Neural cell (in vitro differentiated cells): ENCODE data around the gene CSF2.

Experiments used
- CTCF ChIP-seq: fragments of 450-650 bp; IDR thresholded peaks from 2 replicates; pipeline ENCODE4 v1.5.1; 2014; ENCODE audit warnings: antibody characterized with exemption, mild to moderate bottlenecking, moderate library complexity; ENCODE audit not compliant: poor library complexity, severe bottlenecking
- EZH2 ChIP-seq: fragments of 200-600, 300-800 bp; shearing (Covaris generic), sonication (generic); IDR thresholded peaks from 2 replicates; pipeline ENCODE4 v1.6.1; 2014; ENCODE audit warnings: antibody characterized with exemption, low read length, borderline replicate concordance, mild to moderate bottlenecking; ENCODE audit not compliant: insufficient read depth, poor library complexity, severe bottlenecking
- MXI1 ChIP-seq: fragments of 450-650 bp; conservative IDR thresholded peaks from 2 replicates; pipeline ENCODE4 v1.6.1; 2014; ENCODE audit warnings: antibody characterized with exemption, mild to moderate bottlenecking; ENCODE audit not compliant: poor library complexity, severe bottlenecking
- POLR2AphosphoS5 ChIP-seq: IDR thresholded peaks from 2 replicates; pipeline ENCODE4 v1.6.1; 2012
- REST ChIP-seq: IDR thresholded peaks from 2 replicates; pipeline ENCODE4 v1.6.1; 2012; ENCODE audit warnings: borderline replicate concordance
- TAF1 ChIP-seq: IDR thresholded peaks from 2 replicates; pipeline ENCODE4 v1.6.1; 2012; ENCODE audit warnings: low read depth

- TF ChIP-seq REST (no peak), CTCF (no peak), EZH2 (no peak), TAF1 (no peak), MXI1 (no peak), POLR2AphosphoS5 (no peak)
These were observed 14.4 kb upstream of the CSF2 start for GRCh38 chr5:132059043-132059695.
